ENCODE data around the gene KIF16B. TPM values are rescaled to one million over a fixed set of nuclear protein-coding genes. Genes with fewer than 3 reads are reported as not detected.

Gene KIF16B
- total RNA-seq, 1 experiment from 2014 or later = 7.6 TPM

DNA sequence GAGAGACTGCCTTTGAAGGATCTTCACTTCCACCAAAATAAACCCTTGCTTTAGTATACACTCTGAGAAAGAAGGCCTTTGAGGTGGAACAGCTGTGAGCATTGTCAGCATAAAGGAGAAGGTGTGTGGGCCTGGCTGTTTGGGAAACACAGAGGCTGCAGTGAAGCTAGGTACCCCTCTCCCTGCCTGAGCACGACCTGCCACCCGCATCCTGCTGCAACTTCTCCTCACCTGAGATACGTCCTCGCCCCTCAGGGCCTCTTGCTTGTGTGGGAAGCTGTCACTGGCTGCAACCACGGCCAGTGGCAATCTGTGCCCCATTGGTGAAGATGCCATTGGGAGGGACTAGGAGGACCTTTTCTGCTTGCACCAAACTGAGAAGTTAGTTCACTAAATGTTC lies 307.9 kb downstream of the KIF16B start:
- Mint-ChIP-seq H3K27me3 (ENCODE audit: low read depth) (peaks cover 3% of the 10 kb centered on the region), H3K4me3 (no peak overlapping the region)
- POLR2A ChIA-PET = no interaction called here

DNA sequence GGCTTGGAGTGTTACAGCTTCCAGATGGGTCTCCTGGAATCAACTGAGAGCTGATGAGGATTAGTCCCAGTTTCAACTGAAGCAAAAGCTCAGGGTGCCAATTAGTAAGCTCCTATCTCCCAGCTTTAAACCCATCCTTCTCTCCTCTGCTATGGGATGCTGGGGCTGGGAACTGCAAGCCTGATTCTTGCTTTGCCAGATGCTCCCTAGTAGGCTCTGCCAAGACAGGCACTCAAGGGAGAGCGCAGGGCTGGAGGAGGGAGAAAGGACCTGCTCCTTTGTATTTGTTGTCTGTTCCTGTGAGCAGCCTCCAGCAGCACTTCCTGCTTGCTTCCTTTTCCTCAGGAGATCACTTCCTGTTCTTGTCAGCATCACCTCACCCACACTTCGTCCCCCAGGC lies 309.7 kb downstream of the KIF16B start:
- H3K36me3 Mint-ChIP-seq = peaks cover 24% of the 10 kb centered on the region
- H3K9me3 Mint-ChIP-seq = peaks cover 26% of the 10 kb centered on the region
- ATAC-seq = no peak
- H3K4me1 Mint-ChIP-seq = no peaks in the 10 kb centered on the region
- ChIA-PET CTCF (no interaction called here), POLR2A (no interaction called here)
- H3K27ac Mint-ChIP-seq = no peak overlapping the region
- DNase-seq (ENCODE audit: low spot score) = no peak
- no peak overlapping the region for H3K4me3 Mint-ChIP-seq
- peaks cover 3% of the 10 kb centered on the region for H3K27me3 Mint-ChIP-seq (ENCODE audit: low read depth)
- TF ChIP-seq, protein P1, sequence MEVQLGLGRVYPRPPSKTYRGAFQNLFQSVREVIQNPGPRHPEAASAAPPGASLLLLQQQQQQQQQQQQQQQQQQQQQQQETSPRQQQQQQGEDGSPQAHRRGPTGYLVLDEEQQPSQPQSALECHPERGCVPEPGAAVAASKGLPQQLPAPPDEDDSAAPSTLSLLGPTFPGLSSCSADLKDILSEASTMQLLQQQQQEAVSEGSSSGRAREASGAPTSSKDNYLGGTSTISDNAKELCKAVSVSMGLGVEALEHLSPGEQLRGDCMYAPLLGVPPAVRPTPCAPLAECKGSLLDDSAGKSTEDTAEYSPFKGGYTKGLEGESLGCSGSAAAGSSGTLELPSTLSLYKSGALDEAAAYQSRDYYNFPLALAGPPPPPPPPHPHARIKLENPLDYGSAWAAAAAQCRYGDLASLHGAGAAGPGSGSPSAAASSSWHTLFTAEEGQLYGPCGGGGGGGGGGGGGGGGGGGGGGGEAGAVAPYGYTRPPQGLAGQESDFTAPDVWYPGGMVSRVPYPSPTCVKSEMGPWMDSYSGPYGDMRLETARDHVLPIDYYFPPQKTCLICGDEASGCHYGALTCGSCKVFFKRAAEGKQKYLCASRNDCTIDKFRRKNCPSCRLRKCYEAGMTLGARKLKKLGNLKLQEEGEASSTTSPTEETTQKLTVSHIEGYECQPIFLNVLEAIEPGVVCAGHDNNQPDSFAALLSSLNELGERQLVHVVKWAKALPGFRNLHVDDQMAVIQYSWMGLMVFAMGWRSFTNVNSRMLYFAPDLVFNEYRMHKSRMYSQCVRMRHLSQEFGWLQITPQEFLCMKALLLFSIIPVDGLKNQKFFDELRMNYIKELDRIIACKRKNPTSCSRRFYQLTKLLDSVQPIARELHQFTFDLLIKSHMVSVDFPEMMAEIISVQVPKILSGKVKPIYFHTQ (CRISPR knock-in tag; IDR thresholded peaks at IDR 0.05) = no peak
- no peak for TF ChIP-seq HMGA2 (CRISPR knock-in tag; IDR thresholded peaks at IDR 0.05)
- TF ChIP-seq FOXP1 (CRISPR knock-in tag; IDR thresholded peaks at IDR 0.05; ENCODE audit: borderline replicate concordance) = no peak
- TF ChIP-seq, protein P2, sequence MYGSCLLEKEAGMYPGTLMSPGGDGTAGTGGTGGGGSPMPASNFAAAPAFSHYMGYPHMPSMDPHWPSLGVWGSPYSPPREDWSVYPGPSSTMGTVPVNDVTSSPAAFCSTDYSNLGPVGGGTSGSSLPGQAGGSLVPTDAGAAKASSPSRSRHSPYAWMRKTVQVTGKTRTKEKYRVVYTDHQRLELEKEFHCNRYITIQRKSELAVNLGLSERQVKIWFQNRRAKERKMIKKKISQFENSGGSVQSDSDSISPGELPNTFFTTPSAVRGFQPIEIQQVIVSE (CRISPR knock-in tag; IDR thresholded peaks at IDR 0.05; ENCODE audit: borderline replicate concordance) = no peak
- TF ChIP-seq, protein P3, sequence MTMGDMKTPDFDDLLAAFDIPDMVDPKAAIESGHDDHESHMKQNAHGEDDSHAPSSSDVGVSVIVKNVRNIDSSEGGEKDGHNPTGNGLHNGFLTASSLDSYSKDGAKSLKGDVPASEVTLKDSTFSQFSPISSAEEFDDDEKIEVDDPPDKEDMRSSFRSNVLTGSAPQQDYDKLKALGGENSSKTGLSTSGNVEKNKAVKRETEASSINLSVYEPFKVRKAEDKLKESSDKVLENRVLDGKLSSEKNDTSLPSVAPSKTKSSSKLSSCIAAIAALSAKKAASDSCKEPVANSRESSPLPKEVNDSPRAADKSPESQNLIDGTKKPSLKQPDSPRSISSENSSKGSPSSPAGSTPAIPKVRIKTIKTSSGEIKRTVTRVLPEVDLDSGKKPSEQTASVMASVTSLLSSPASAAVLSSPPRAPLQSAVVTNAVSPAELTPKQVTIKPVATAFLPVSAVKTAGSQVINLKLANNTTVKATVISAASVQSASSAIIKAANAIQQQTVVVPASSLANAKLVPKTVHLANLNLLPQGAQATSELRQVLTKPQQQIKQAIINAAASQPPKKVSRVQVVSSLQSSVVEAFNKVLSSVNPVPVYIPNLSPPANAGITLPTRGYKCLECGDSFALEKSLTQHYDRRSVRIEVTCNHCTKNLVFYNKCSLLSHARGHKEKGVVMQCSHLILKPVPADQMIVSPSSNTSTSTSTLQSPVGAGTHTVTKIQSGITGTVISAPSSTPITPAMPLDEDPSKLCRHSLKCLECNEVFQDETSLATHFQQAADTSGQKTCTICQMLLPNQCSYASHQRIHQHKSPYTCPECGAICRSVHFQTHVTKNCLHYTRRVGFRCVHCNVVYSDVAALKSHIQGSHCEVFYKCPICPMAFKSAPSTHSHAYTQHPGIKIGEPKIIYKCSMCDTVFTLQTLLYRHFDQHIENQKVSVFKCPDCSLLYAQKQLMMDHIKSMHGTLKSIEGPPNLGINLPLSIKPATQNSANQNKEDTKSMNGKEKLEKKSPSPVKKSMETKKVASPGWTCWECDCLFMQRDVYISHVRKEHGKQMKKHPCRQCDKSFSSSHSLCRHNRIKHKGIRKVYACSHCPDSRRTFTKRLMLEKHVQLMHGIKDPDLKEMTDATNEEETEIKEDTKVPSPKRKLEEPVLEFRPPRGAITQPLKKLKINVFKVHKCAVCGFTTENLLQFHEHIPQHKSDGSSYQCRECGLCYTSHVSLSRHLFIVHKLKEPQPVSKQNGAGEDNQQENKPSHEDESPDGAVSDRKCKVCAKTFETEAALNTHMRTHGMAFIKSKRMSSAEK (CRISPR knock-in tag; IDR thresholded peaks at IDR 0.05; ENCODE audit: borderline replicate concordance) = no peak
- no peak for TF ChIP-seq ZBTB21 (CRISPR knock-in tag; IDR thresholded peaks at IDR 0.05; ENCODE audit: borderline replicate concordance)
- TF ChIP-seq, protein P4, sequence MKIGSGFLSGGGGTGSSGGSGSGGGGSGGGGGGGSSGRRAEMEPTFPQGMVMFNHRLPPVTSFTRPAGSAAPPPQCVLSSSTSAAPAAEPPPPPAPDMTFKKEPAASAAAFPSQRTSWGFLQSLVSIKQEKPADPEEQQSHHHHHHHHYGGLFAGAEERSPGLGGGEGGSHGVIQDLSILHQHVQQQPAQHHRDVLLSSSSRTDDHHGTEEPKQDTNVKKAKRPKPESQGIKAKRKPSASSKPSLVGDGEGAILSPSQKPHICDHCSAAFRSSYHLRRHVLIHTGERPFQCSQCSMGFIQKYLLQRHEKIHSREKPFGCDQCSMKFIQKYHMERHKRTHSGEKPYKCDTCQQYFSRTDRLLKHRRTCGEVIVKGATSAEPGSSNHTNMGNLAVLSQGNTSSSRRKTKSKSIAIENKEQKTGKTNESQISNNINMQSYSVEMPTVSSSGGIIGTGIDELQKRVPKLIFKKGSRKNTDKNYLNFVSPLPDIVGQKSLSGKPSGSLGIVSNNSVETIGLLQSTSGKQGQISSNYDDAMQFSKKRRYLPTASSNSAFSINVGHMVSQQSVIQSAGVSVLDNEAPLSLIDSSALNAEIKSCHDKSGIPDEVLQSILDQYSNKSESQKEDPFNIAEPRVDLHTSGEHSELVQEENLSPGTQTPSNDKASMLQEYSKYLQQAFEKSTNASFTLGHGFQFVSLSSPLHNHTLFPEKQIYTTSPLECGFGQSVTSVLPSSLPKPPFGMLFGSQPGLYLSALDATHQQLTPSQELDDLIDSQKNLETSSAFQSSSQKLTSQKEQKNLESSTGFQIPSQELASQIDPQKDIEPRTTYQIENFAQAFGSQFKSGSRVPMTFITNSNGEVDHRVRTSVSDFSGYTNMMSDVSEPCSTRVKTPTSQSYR (CRISPR knock-in tag; IDR thresholded peaks at IDR 0.05) = no peak
- TF ChIP-seq, protein P5, sequence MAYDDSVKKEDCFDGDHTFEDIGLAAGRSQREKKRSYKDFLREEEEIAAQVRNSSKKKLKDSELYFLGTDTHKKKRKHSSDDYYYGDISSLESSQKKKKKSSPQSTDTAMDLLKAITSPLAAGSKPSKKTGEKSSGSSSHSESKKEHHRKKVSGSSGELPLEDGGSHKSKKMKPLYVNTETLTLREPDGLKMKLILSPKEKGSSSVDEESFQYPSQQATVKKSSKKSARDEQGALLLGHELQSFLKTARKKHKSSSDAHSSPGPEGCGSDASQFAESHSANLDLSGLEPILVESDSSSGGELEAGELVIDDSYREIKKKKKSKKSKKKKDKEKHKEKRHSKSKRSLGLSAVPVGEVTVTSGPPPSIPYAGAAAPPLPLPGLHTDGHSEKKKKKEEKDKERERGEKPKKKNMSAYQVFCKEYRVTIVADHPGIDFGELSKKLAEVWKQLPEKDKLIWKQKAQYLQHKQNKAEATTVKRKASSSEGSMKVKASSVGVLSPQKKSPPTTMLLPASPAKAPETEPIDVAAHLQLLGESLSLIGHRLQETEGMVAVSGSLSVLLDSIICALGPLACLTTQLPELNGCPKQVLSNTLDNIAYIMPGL (CRISPR knock-in tag; IDR thresholded peaks at IDR 0.05) = no peak
- no peak for TF ChIP-seq TEAD4 (CRISPR knock-in tag; IDR thresholded peaks at IDR 0.05)
- TF ChIP-seq ZNF138 (CRISPR knock-in tag; conservative IDR thresholded peaks at IDR 0.05) = no peak
- TF ChIP-seq CBFB (CRISPR knock-in tag; IDR thresholded peaks at IDR 0.05; ENCODE audit: low read depth) = no peak
- TF ChIP-seq SP1 (CRISPR knock-in tag; conservative IDR thresholded peaks at IDR 0.05) = no peak
- no peak for TF ChIP-seq TEAD1 (CRISPR knock-in tag; IDR thresholded peaks at IDR 0.05)
- no peak for TF ChIP-seq JAZF1 (CRISPR knock-in tag; IDR thresholded peaks at IDR 0.05)
- TF ChIP-seq NR1H2 (CRISPR knock-in tag; IDR thresholded peaks at IDR 0.05) = no peak

More for the DNA sequence above, 307.9 kb downstream of the KIF16B start:
- no peak overlapping the region for H3K27ac Mint-ChIP-seq
- H3K9me3 Mint-ChIP-seq = peaks cover 26% of the 10 kb centered on the region
- peaks cover 10% of the 10 kb centered on the region for H3K4me1 Mint-ChIP-seq
- CTCF ChIA-PET = no interaction called here
- no peak for ATAC-seq
- H3K36me3 Mint-ChIP-seq = peaks cover 24% of the 10 kb centered on the region
- no peak for DNase-seq (ENCODE audit: low spot score)
- TF ChIP-seq, protein P6, sequence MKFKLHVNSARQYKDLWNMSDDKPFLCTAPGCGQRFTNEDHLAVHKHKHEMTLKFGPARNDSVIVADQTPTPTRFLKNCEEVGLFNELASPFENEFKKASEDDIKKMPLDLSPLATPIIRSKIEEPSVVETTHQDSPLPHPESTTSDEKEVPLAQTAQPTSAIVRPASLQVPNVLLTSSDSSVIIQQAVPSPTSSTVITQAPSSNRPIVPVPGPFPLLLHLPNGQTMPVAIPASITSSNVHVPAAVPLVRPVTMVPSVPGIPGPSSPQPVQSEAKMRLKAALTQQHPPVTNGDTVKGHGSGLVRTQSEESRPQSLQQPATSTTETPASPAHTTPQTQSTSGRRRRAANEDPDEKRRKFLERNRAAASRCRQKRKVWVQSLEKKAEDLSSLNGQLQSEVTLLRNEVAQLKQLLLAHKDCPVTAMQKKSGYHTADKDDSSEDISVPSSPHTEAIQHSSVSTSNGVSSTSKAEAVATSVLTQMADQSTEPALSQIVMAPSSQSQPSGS (CRISPR knock-in tag; IDR thresholded peaks at IDR 0.05; ENCODE audit: borderline replicate concordance, low read depth) = no peak
- TF ChIP-seq ZNF232 (CRISPR knock-in tag; IDR thresholded peaks at IDR 0.05) = no peak
- TF ChIP-seq NR3C1 (CRISPR knock-in tag; conservative IDR thresholded peaks at IDR 0.05; ENCODE audit: low read depth) = no peak
- no peak for TF ChIP-seq EMX1 (CRISPR knock-in tag; IDR thresholded peaks at IDR 0.05)
- TF ChIP-seq ESRRA (CRISPR knock-in tag; IDR thresholded peaks at IDR 0.05; ENCODE audit: borderline replicate concordance) = no peak
- no peak for TF ChIP-seq NFYB (CRISPR knock-in tag; conservative IDR thresholded peaks at IDR 0.05; ENCODE audit: low read depth)
- TF ChIP-seq, protein P7, sequence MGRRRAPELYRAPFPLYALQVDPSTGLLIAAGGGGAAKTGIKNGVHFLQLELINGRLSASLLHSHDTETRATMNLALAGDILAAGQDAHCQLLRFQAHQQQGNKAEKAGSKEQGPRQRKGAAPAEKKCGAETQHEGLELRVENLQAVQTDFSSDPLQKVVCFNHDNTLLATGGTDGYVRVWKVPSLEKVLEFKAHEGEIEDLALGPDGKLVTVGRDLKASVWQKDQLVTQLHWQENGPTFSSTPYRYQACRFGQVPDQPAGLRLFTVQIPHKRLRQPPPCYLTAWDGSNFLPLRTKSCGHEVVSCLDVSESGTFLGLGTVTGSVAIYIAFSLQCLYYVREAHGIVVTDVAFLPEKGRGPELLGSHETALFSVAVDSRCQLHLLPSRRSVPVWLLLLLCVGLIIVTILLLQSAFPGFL (CRISPR knock-in tag; IDR thresholded peaks at IDR 0.05; ENCODE audit: borderline replicate concordance) = no peak
- no peak for TF ChIP-seq TEAD1 (CRISPR knock-in tag; IDR thresholded peaks at IDR 0.05)

Measured in WTC11 (cell line).